Keratinocyte (primary cell): ENCODE measurements around the gene UBE2N.

ENCODE experiments used
- EZH2 ChIP-seq: IDR thresholded peaks from one replicate; pipeline ENCODE4 v1.6.1; 2012; ENCODE audit warnings: inconsistent platforms, mild to moderate bottlenecking, low read length, moderate library complexity
- TF ChIP-seq, protein P1 (sequence below), 3 experiments: IDR thresholded peaks in 1 of 3; conservative IDR thresholded peaks in 1 of 3; optimal IDR thresholded peaks in 1 of 3; 2 replicates in 2 of 3; 3 replicates in 1 of 3; pipeline versions ENCODE3 to v1.5.1; 2011; ENCODE audit warnings: low read length in 3 of 3, mild to moderate bottlenecking in 3 of 3, moderate library complexity in 2 of 3, control low read depth in 1 of 3, inconsistent platforms in 1 of 3; ENCODE audit not compliant: insufficient read depth in 2 of 3; ENCODE audit errors: extremely low read depth in 1 of 3

- TF ChIP-seq, protein P1, sequence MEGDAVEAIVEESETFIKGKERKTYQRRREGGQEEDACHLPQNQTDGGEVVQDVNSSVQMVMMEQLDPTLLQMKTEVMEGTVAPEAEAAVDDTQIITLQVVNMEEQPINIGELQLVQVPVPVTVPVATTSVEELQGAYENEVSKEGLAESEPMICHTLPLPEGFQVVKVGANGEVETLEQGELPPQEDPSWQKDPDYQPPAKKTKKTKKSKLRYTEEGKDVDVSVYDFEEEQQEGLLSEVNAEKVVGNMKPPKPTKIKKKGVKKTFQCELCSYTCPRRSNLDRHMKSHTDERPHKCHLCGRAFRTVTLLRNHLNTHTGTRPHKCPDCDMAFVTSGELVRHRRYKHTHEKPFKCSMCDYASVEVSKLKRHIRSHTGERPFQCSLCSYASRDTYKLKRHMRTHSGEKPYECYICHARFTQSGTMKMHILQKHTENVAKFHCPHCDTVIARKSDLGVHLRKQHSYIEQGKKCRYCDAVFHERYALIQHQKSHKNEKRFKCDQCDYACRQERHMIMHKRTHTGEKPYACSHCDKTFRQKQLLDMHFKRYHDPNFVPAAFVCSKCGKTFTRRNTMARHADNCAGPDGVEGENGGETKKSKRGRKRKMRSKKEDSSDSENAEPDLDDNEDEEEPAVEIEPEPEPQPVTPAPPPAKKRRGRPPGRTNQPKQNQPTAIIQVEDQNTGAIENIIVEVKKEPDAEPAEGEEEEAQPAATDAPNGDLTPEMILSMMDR (optimal IDR thresholded peaks at IDR 0.05 in 1 of 3, IDR thresholded peaks at IDR 0.05 in 1 of 3, conservative IDR thresholded peaks at IDR 0.05 in 1 of 3; ENCODE audit: extremely low read depth in 1 of 3, insufficient read depth in 2 of 3, low read length in 3 of 3) = no peak
- TF ChIP-seq EZH2 = no peak
Observed at GRCh38 chr12:93443576-93443975, 1.8 kb upstream of the UBE2N start.
